ENCODE data around the gene GSTP1.

DNA sequence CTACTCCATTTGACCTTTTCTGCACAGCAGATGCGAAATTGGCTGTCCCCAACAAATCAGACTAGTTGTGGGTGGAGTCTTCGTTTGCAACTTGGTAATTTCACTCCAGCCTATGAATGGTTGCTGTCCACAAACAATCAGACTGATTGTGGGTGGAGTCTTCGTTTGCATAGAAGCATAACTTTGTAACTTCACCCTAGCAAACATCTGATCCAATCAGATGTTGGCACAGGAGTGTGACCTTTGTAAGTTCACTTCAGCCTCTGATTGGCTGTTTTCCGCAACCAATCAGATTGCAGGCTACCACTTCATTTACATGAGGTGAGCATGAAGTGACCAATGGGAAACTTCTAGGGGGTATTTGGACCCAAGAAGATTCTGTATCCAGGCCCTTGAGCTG is 44.1 kb upstream of the GSTP1 start:
- TF ChIP-seq, protein P1, sequence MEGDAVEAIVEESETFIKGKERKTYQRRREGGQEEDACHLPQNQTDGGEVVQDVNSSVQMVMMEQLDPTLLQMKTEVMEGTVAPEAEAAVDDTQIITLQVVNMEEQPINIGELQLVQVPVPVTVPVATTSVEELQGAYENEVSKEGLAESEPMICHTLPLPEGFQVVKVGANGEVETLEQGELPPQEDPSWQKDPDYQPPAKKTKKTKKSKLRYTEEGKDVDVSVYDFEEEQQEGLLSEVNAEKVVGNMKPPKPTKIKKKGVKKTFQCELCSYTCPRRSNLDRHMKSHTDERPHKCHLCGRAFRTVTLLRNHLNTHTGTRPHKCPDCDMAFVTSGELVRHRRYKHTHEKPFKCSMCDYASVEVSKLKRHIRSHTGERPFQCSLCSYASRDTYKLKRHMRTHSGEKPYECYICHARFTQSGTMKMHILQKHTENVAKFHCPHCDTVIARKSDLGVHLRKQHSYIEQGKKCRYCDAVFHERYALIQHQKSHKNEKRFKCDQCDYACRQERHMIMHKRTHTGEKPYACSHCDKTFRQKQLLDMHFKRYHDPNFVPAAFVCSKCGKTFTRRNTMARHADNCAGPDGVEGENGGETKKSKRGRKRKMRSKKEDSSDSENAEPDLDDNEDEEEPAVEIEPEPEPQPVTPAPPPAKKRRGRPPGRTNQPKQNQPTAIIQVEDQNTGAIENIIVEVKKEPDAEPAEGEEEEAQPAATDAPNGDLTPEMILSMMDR (conservative IDR thresholded peaks at IDR 0.05; ENCODE audit: low read length): no peak
- TF ChIP-seq EZH2phosphoT487 (IDR thresholded peaks at IDR 0.05; ENCODE audit: borderline replicate concordance, low read depth, low read length): no peak

Measured in OCI-LY7 (cell line).